K562 (cell line): ENCODE measurements around the gene ZNF655. TPM values are rescaled to one million over a fixed set of nuclear protein-coding genes. Genes with fewer than 3 reads are reported as not detected.

Source experiments
- ETV5 ChIP-seq: sonication (generic); formaldehyde crosslinking; IDR thresholded peaks from 2 replicates; pipeline ENCODE4 v1.4.0; 2020; ENCODE audit warnings: low read depth, mild to moderate bottlenecking, missing genetic modification reagents
- EZH2 ChIP-seq: IDR thresholded peaks from 2 replicates; pipeline ENCODE4 v1.6.1; 2012; ENCODE audit warnings: low read depth, mild to moderate bottlenecking, inconsistent platforms, low read length, borderline replicate concordance
- FOXA1 ChIP-seq: fragments of 450-650 bp; IDR thresholded peaks from 2 replicates; pipeline ENCODE4 v1.6.1; 2016; ENCODE audit warnings: mild to moderate bottlenecking, borderline replicate concordance
- KAT7 ChIP-seq: sonication (generic); formaldehyde crosslinking; IDR thresholded peaks from 2 replicates; pipeline ENCODE4 v1.8.0; 2022; ENCODE audit warnings: missing genetic modification reagents, mild to moderate bottlenecking, borderline replicate concordance
- NCOA1 ChIP-seq: fragments of 450-650 bp; IDR thresholded peaks from 2 replicates; pipeline ENCODE4 v1.6.1; 2016; ENCODE audit warnings: low read depth
- NCOR1 ChIP-seq: fragments of 450-650 bp; IDR thresholded peaks from 2 replicates; pipeline ENCODE4 v1.6.1; 2016; ENCODE audit warnings: mild to moderate bottlenecking, moderate library complexity
- PPARD ChIP-seq: fragments of 250-450 bp; sonication (Bioruptor Pico); IDR thresholded peaks from 2 replicates; pipeline ENCODE4 v1.8.0; 2022; ENCODE audit warnings: inconsistent platforms, mild to moderate bottlenecking, moderate library complexity
- PYGO2 ChIP-seq: fragments of 450-650 bp; IDR thresholded peaks from 2 replicates; pipeline ENCODE4 v1.6.1; 2016; ENCODE audit warnings: mild to moderate bottlenecking, missing genetic modification characterization, moderate library complexity, missing compliant biosample characterization
- SAFB ChIP-seq: fragments of 200-400 bp; formaldehyde crosslinking; IDR thresholded peaks from 2 replicates; pipeline ENCODE4 v1.6.1; 2017; ENCODE audit warnings: low read depth, low read length, borderline replicate concordance
- SLC30A9 ChIP-seq: fragments of 250-450 bp; sonication (Bioruptor Pico); IDR thresholded peaks from 2 replicates; pipeline ENCODE4 v1.8.0; 2022; ENCODE audit warnings: mild to moderate bottlenecking, moderate library complexity
- SREBF1 ChIP-seq: fragments of 150-350 bp; IDR thresholded peaks from 2 replicates; pipeline ENCODE4 v1.6.1; 2014; ENCODE audit warnings: antibody characterized with exemption, low read depth, low read length, borderline replicate concordance
- TAF7 ChIP-seq: fragments of 450-650 bp; IDR thresholded peaks from 2 replicates; pipeline ENCODE4 v1.6.1; 2016; ENCODE audit warnings: missing genetic modification characterization, missing compliant biosample characterization
- TFAM ChIP-seq: fragments of 250-450 bp; sonication (Bioruptor Pico); conservative IDR thresholded peaks from 2 replicates; pipeline ENCODE4 v1.5.0; 2021; ENCODE audit warnings: mild to moderate bottlenecking, moderate library complexity
- TGIF2 ChIP-seq: sonication (generic); formaldehyde crosslinking; IDR thresholded peaks from 2 replicates; pipeline ENCODE4 v1.8.1; 2022; ENCODE audit warnings: mild to moderate bottlenecking, missing genetic modification reagents, moderate library complexity
- ZBTB7A ChIP-seq: IDR thresholded peaks from 2 replicates; pipeline ENCODE4 v1.6.1; 2011; ENCODE audit warnings: low read depth, mild to moderate bottlenecking, low read length, moderate library complexity, borderline replicate concordance; ENCODE audit not compliant: control insufficient read depth
- ZNF764 ChIP-seq: fragments of 250-450 bp; sonication (Bioruptor Pico); IDR thresholded peaks from 2 replicates; pipeline ENCODE4 v1.4.0; 2020; ENCODE audit warnings: low read depth, mild to moderate bottlenecking, moderate library complexity
- ZZZ3 ChIP-seq: fragments of 450-650 bp; IDR thresholded peaks from 2 replicates; pipeline ENCODE4 v1.6.1; 2016; ENCODE audit warnings: antibody characterized with exemption, mild to moderate bottlenecking, moderate library complexity
- polyA plus RNA-seq, 8 experiments: library from polyadenylated mRNA; depleted of rRNA in 4 of 8; stranded (reverse) in 5 of 8; unstranded in 3 of 8; fragments of >200 nt; fragmentation: Nextera tagmentation in 2 of 8; fragmentation: Illumina TruSeq in 1 of 8; extraction: Ambion mirVana in 2 of 8; extraction: Trizol in 1 of 8; gene quantifications; 2 replicates each; pipeline versions ENCODE4 v1.2.1 to v1.2.3, GENCODE V29; 2011 to 2014; ENCODE audit warnings: inconsistent platforms in 1 of 8, missing spikeins in 1 of 8
- total RNA-seq, 7 experiments: library from RNA; depleted of rRNA in 6 of 7; stranded (reverse); fragments of >200 nt in 6 of 7; fragmentation: Illumina TruSeq in 2 of 7; extraction: Trizol in 2 of 7; gene quantifications; 2 replicates each; pipeline versions ENCODE4 v1.2.1 to v1.2.3, GENCODE V29; 2011 to 2021; ENCODE audit warnings: low replicate concordance in 1 of 7
- TF ChIP-seq, protein P1 (sequence below): fragments of 200-800 bp; sonication (Bioruptor generic); IDR thresholded peaks from 2 replicates; pipeline ENCODE4 v1.6.1; 2016; ENCODE audit warnings: missing genetic modification characterization, missing compliant biosample characterization
- TF ChIP-seq, protein P2 (sequence below): sonication (generic); formaldehyde crosslinking; IDR thresholded peaks from 2 replicates; pipeline ENCODE4 v1.8.0; 2022; ENCODE audit warnings: mild to moderate bottlenecking, missing genetic modification reagents

Gene ZNF655
- total and polyA plus RNA-seq, 9 of the 15 experiments (the other 6 are each of a cell fraction or from before 2014, with no cell fraction given): 25.7 to 130 (median 95.2) TPM

DNA sequence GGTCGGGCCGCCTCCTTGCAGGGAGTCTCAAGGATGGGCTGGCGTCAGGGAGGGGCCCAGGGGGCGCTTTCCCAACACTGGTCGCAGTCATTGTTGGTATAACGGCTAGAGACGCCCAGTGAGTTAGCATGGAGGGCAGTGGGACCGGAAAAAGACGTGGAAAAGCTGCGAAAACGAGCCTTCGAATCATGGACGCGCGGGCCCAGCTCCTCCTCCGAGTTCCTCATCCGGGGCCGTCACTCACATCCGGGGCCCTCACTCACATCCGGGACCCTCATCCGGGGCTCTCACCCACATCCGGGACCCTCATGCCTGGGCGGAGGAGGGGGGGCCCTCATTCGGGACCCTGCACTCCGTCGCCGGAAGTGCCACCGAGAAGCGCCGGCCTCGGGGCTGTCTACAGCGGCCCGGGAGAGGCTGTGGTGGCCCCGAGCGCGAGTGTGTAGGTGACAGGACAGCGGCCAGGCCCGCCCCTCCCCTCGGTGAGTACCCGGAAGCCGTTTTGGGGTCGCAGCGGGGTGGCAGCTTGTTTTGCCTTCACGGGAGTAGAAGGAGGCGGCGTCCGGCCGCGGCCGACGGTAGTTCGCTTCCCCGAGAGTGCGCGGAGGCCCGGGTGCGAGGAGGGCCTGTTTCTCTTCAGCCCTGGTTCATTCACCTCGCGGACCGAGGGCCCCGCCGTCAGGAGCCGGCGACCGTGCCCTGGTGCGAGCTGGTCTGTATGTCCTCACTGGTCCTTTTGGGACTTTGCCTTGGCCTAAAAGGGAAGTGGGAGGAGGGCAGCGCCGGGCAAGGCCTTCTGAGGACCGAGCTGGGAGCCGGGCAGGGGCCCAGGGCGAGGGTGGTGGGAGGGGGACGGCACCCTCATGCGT lies at the start of gene ZNF655 (continued):
- TF ChIP-seq, protein P1, sequence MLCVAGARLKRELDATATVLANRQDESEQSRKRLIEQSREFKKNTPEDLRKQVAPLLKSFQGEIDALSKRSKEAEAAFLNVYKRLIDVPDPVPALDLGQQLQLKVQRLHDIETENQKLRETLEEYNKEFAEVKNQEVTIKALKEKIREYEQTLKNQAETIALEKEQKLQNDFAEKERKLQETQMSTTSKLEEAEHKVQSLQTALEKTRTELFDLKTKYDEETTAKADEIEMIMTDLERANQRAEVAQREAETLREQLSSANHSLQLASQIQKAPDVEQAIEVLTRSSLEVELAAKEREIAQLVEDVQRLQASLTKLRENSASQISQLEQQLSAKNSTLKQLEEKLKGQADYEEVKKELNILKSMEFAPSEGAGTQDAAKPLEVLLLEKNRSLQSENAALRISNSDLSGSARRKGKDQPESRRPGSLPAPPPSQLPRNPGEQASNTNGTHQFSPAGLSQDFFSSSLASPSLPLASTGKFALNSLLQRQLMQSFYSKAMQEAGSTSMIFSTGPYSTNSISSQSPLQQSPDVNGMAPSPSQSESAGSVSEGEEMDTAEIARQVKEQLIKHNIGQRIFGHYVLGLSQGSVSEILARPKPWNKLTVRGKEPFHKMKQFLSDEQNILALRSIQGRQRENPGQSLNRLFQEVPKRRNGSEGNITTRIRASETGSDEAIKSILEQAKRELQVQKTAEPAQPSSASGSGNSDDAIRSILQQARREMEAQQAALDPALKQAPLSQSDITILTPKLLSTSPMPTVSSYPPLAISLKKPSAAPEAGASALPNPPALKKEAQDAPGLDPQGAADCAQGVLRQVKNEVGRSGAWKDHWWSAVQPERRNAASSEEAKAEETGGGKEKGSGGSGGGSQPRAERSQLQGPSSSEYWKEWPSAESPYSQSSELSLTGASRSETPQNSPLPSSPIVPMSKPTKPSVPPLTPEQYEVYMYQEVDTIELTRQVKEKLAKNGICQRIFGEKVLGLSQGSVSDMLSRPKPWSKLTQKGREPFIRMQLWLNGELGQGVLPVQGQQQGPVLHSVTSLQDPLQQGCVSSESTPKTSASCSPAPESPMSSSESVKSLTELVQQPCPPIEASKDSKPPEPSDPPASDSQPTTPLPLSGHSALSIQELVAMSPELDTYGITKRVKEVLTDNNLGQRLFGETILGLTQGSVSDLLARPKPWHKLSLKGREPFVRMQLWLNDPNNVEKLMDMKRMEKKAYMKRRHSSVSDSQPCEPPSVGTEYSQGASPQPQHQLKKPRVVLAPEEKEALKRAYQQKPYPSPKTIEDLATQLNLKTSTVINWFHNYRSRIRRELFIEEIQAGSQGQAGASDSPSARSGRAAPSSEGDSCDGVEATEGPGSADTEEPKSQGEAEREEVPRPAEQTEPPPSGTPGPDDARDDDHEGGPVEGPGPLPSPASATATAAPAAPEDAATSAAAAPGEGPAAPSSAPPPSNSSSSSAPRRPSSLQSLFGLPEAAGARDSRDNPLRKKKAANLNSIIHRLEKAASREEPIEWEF: no peak
- TF ChIP-seq ZNF764 (CRISPR knock-in tag) (no peak), TGIF2 (CRISPR knock-in tag) (peak; percentile 51), PYGO2 (no peak), ZZZ3 (peak; percentile 99), TAF7 (tag) (peak; percentile 26), ZBTB7A (peak; percentile 100), ETV5 (CRISPR knock-in tag) (peak; percentile 94), PPARD (CRISPR knock-in tag) (no peak), NCOR1 (no peak), SREBF1 (peak; percentile 99), FOXA1 (no peak), SAFB (peak; percentile 37; the same call in 1 of the 2 replicates), KAT7 (peak; percentile 74; the same call in 1 of the 2 replicates), EZH2 (no peak), TFAM (no peak), SLC30A9 (CRISPR knock-in tag) (no peak), NCOA1 (peak; percentile 45; the same call in 1 of the 2 replicates)
- TF ChIP-seq, protein P2, sequence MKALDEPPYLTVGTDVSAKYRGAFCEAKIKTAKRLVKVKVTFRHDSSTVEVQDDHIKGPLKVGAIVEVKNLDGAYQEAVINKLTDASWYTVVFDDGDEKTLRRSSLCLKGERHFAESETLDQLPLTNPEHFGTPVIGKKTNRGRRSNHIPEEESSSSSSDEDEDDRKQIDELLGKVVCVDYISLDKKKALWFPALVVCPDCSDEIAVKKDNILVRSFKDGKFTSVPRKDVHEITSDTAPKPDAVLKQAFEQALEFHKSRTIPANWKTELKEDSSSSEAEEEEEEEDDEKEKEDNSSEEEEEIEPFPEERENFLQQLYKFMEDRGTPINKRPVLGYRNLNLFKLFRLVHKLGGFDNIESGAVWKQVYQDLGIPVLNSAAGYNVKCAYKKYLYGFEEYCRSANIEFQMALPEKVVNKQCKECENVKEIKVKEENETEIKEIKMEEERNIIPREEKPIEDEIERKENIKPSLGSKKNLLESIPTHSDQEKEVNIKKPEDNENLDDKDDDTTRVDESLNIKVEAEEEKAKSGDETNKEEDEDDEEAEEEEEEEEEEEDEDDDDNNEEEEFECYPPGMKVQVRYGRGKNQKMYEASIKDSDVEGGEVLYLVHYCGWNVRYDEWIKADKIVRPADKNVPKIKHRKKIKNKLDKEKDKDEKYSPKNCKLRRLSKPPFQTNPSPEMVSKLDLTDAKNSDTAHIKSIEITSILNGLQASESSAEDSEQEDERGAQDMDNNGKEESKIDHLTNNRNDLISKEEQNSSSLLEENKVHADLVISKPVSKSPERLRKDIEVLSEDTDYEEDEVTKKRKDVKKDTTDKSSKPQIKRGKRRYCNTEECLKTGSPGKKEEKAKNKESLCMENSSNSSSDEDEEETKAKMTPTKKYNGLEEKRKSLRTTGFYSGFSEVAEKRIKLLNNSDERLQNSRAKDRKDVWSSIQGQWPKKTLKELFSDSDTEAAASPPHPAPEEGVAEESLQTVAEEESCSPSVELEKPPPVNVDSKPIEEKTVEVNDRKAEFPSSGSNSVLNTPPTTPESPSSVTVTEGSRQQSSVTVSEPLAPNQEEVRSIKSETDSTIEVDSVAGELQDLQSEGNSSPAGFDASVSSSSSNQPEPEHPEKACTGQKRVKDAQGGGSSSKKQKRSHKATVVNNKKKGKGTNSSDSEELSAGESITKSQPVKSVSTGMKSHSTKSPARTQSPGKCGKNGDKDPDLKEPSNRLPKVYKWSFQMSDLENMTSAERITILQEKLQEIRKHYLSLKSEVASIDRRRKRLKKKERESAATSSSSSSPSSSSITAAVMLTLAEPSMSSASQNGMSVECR: peak; percentile 74
